Mononuclear cell (primary cell): ENCODE results near the gene PCID2. TPM values are rescaled to one million over a fixed set of nuclear protein-coding genes. Genes with fewer than 3 reads are reported as not detected.

Experiments used
- H3K27me3 ChIP-seq: 2 replicates; pipeline ENCODE4 v1.6.0; 2011; ENCODE audit warnings: low read length, control low read depth; ENCODE audit not compliant: insufficient read depth
- H3K4me1 ChIP-seq: 2 replicates; pipeline ENCODE4 v1.5.1; 2011; ENCODE audit warnings: mild to moderate bottlenecking, low read length, control low read depth; ENCODE audit not compliant: insufficient read depth
- H3K4me3 ChIP-seq: 2 replicates; pipeline ENCODE4 v1.5.1; 2011; ENCODE audit warnings: mild to moderate bottlenecking, low read length, moderate library complexity
- H3K9me3 ChIP-seq: 2 replicates; pipeline ENCODE4 v1.5.1; 2011; ENCODE audit warnings: low read depth, mild to moderate bottlenecking, control low read depth, low read length
- total RNA-seq: library from RNA; depleted of rRNA; stranded (reverse); fragments of >200 nt; gene quantifications from one replicate; pipeline ENCODE4 v1.2.3, GENCODE V29; 2012

PCID2 gene
- total RNA-seq, 1 donor: 55.7 TPM

GRCh38 chr13:113146750-113147149 is 61.7 kb downstream of the PCID2 start:
- peaks cover 1% of the 10 kb centered on the region for H3K27me3 ChIP-seq
- H3K4me3 ChIP-seq: no peak overlapping the region
- no peaks in the 10 kb centered on the region for H3K9me3 ChIP-seq
- no peaks in the 10 kb centered on the region for H3K4me1 ChIP-seq

- Histone ChIP-seq H3K27me3 (no peaks in the 10 kb centered on the region), H3K4me3 (no peak overlapping the region), H3K4me1 (no peaks in the 10 kb centered on the region), H3K9me3 (no peaks in the 10 kb centered on the region)
These were observed 62.4 kb downstream of the PCID2 start for GRCh38 chr13:113145911-113146598.

- H3K4me3 ChIP-seq: no peak overlapping the region
- no peaks in the 10 kb centered on the region for H3K4me1 ChIP-seq
- H3K27me3 ChIP-seq: no peaks in the 10 kb centered on the region
- H3K9me3 ChIP-seq: no peaks in the 10 kb centered on the region
These were observed 63.0 kb downstream of the PCID2 start for GRCh38 chr13:113145496-113145895.

GRCh38 chr13:113144255-113144629 is 64.2 kb downstream of the PCID2 start:
- Histone ChIP-seq H3K4me1 (no peaks in the 10 kb centered on the region), H3K9me3 (no peaks in the 10 kb centered on the region), H3K4me3 (no peak overlapping the region), H3K27me3 (no peaks in the 10 kb centered on the region)

GRCh38 chr13:113143466-113144254 is 64.8 kb downstream of the PCID2 start:
- no peak overlapping the region for H3K4me3 ChIP-seq
- no peaks in the 10 kb centered on the region for H3K27me3 ChIP-seq
- no peaks in the 10 kb centered on the region for H3K4me1 ChIP-seq
- H3K9me3 ChIP-seq: no peaks in the 10 kb centered on the region

GRCh38 chr13:113142876-113143275 is 65.6 kb downstream of the PCID2 start:
- Histone ChIP-seq H3K4me1 (no peaks in the 10 kb centered on the region), H3K4me3 (no peak overlapping the region), H3K9me3 (no peaks in the 10 kb centered on the region), H3K27me3 (peaks cover 1% of the 10 kb centered on the region)

- Histone ChIP-seq H3K27me3 (peaks cover 2% of the 10 kb centered on the region), H3K9me3 (no peaks in the 10 kb centered on the region), H3K4me3 (no peak overlapping the region), H3K4me1 (no peaks in the 10 kb centered on the region)
These were observed 66.9 kb downstream of the PCID2 start for GRCh38 chr13:113141601-113141970.

GRCh38 chr13:113140677-113141600 is 67.5 kb downstream of the PCID2 start:
- no peak overlapping the region for H3K4me3 ChIP-seq
- peaks cover 2% of the 10 kb centered on the region for H3K27me3 ChIP-seq
- no peaks in the 10 kb centered on the region for H3K4me1 ChIP-seq
- no peaks in the 10 kb centered on the region for H3K9me3 ChIP-seq

GRCh38 chr13:113139577-113139976 is 68.9 kb downstream of the PCID2 start:
- H3K27me3 ChIP-seq: peaks cover 2% of the 10 kb centered on the region
- H3K4me1 ChIP-seq: no peaks in the 10 kb centered on the region
- H3K9me3 ChIP-seq: no peaks in the 10 kb centered on the region
- H3K4me3 ChIP-seq: no peak overlapping the region

- Histone ChIP-seq H3K9me3 (peaks cover 4% of the 10 kb centered on the region), H3K4me1 (no peaks in the 10 kb centered on the region), H3K4me3 (no peak overlapping the region), H3K27me3 (peaks cover 8% of the 10 kb centered on the region)
These were observed 69.5 kb downstream of the PCID2 start for GRCh38 chr13:113138792-113139551.

- no peaks in the 10 kb centered on the region for H3K4me1 ChIP-seq
- H3K27me3 ChIP-seq: peaks cover 12% of the 10 kb centered on the region
- H3K4me3 ChIP-seq: no peak overlapping the region
- peaks cover 6% of the 10 kb centered on the region for H3K9me3 ChIP-seq
These were observed 70.7 kb downstream of the PCID2 start for GRCh38 chr13:113137691-113138298.

- Histone ChIP-seq H3K4me3 (no peak overlapping the region), H3K4me1 (no peaks in the 10 kb centered on the region), H3K27me3 (peaks cover 32% of the 10 kb centered on the region), H3K9me3 (peaks cover 6% of the 10 kb centered on the region)
These were observed 73.1 kb downstream of the PCID2 start for GRCh38 chr13:113135281-113135760.

- Histone ChIP-seq H3K4me1 (peaks cover 7% of the 10 kb centered on the region), H3K9me3 (peaks cover 6% of the 10 kb centered on the region), H3K27me3 (peaks cover 40% of the 10 kb centered on the region), H3K4me3 (no peak overlapping the region)
These were observed 78.3 kb downstream of the PCID2 start for GRCh38 chr13:113129921-113130750.
